GM12878 (cell line): ENCODE results near the gene FCER1G. TPM values are rescaled to one million over a fixed set of nuclear protein-coding genes. Genes with fewer than 3 reads are reported as not detected.

ENCODE experiments used
- ATAC-seq: fragments of 200-7000 bp; cut with Tn5 transposase; 3 replicates; pipeline ENCODE4 v1.9.1; 2020; ENCODE audit warnings: mild to moderate bottlenecking, moderate library complexity
- BruUV-seq: library from RNA; stranded (reverse); fragments of 400-500 nt; replicated peaks from 2 replicates; lab custom pipeline; 2021; lab: Mats Ljungman, UMichigan
- CTCF ChIA-PET: fragments of 300-600 bp; sonication (Branson Sonifier 250); formaldehyde crosslinking; extraction: SDS; loops from one replicate; lab custom pipeline; 2021; ENCODE audit warnings: inconsistent platforms; lab: Yijun Ruan, JAX
- POLR2A ChIA-PET: fragments of 350-600 bp; formaldehyde crosslinking; extraction: SDS; loops from one replicate; lab custom pipeline; 2021; ENCODE audit warnings: inconsistent platforms; lab: Charles Lee
- RAD21 ChIA-PET: fragments of 300-600 bp; sonication (Branson Sonifier 250); formaldehyde crosslinking; loops from one replicate; lab custom pipeline; 2023; ENCODE audit warnings: antibody characterized with exemption; ENCODE audit not compliant: unreplicated experiment; lab: Charles Lee
- SMC1A ChIA-PET: fragments of 300-600 bp; sonication (Branson Sonifier 250); formaldehyde crosslinking; loops from one replicate; lab custom pipeline; 2023; ENCODE audit not compliant: unreplicated experiment, uncharacterized antibody; lab: Charles Lee
- DNase-seq: peaks from one replicate; pipeline ENCODE4 v3.0.0-alpha.2; 2011; ENCODE audit warnings: low read depth, low spot score
- FAIRE-seq: peaks from 3 replicates; lab custom pipeline; 2011; peaks lifted over from hg19 to GRCh38; lab: Jason Lieb, UNC
- H2AFZ ChIP-seq: 2 replicates; pipeline ENCODE4 v1.6.0; 2011; ENCODE audit warnings: low read depth, low read length, control low read depth; ENCODE audit not compliant: control insufficient read depth
- H3K27ac ChIP-seq: 2 replicates; pipeline ENCODE4 v1.5.1; 2011; ENCODE audit warnings: control low read depth; ENCODE audit not compliant: control insufficient read depth, insufficient read depth
- H3K27me3 ChIP-seq, 2 experiments: replicated peaks in 1 of 2; 2 replicates each; pipeline versions ENCODE4 v1.6.0 to v1.6.1; 2011; ENCODE audit warnings: low read length in 1 of 2; ENCODE audit not compliant: control insufficient read depth in 2 of 2, insufficient read depth in 2 of 2
- H3K36me3 ChIP-seq, 2 experiments: 2 replicates each; pipeline ENCODE4 v1.5.1; 2011; ENCODE audit warnings: low read length in 1 of 2; ENCODE audit not compliant: control insufficient read depth in 2 of 2, insufficient read depth in 2 of 2
- H3K4me1 ChIP-seq: 2 replicates; pipeline ENCODE4 v1.6.1; 2011; ENCODE audit warnings: mild to moderate bottlenecking, low read length, moderate library complexity, mixed read lengths; ENCODE audit not compliant: control insufficient read depth, insufficient read depth
- H3K4me2 ChIP-seq: 2 replicates; pipeline ENCODE4 v1.6.0; 2011; ENCODE audit warnings: control low read depth; ENCODE audit not compliant: control insufficient read depth, insufficient read depth
- H3K4me3 ChIP-seq: fragments of 200-600 bp; sonication (generic); 2 replicates; pipeline ENCODE4 v1.5.1; 2016
- H3K79me2 ChIP-seq: 2 replicates; pipeline ENCODE4 v1.6.0; 2011; ENCODE audit warnings: low read length; ENCODE audit not compliant: control insufficient read depth, insufficient read depth
- H3K9ac ChIP-seq: 2 replicates; pipeline ENCODE4 v1.8.0; 2011; ENCODE audit warnings: low read length, control low read depth, mixed read lengths; ENCODE audit not compliant: control insufficient read depth, insufficient read depth
- H3K9me3 ChIP-seq: replicated peaks from 3 replicates; pipeline ENCODE4 v1.5.1; 2011; ENCODE audit warnings: mild to moderate bottlenecking, low read length; ENCODE audit not compliant: control insufficient read depth, insufficient read depth
- H4K20me1 ChIP-seq: 2 replicates; pipeline ENCODE4 v1.6.0; 2011; ENCODE audit not compliant: control insufficient read depth, insufficient read depth
- ASH2L ChIP-seq: fragments of 300-600, 200-600 bp; sonication (generic); IDR thresholded peaks from 2 replicates; pipeline ENCODE4 v1.6.1; 2017; ENCODE audit warnings: low read depth, mild to moderate bottlenecking, borderline replicate concordance
- CBFB ChIP-seq: IDR thresholded peaks from 2 replicates; pipeline ENCODE4 v1.6.1; 2016; ENCODE audit warnings: antibody characterized with exemption, low read depth
- CTCF ChIP-seq, 3 experiments: IDR thresholded peaks in 2 of 3; conservative IDR thresholded peaks in 1 of 3; 2 replicates each; pipeline ENCODE4 v1.5.1; 2011; ENCODE audit warnings: low read depth in 3 of 3, low read length in 3 of 3, mild to moderate bottlenecking in 3 of 3, control low read depth in 2 of 3, moderate library complexity in 2 of 3, inconsistent platforms in 1 of 3, mixed read lengths in 1 of 3; ENCODE audit not compliant: control insufficient read depth in 2 of 3, insufficient read depth in 1 of 3; ENCODE audit errors: extremely low read depth in 1 of 3
- KLF5 ChIP-seq: fragments of 450-650 bp; IDR thresholded peaks from 2 replicates; pipeline ENCODE4 v1.6.1; 2014; ENCODE audit warnings: mild to moderate bottlenecking; ENCODE audit not compliant: partially characterized antibody
- MEF2A ChIP-seq: IDR thresholded peaks from 2 replicates; pipeline ENCODE4 v1.6.1; 2011; ENCODE audit warnings: low read depth, mild to moderate bottlenecking, low read length, moderate library complexity; ENCODE audit not compliant: insufficient read depth
- MTA2 ChIP-seq: fragments of 450-650 bp; IDR thresholded peaks from 2 replicates; pipeline ENCODE4 v1.6.1; 2016; ENCODE audit warnings: low read depth, mild to moderate bottlenecking, moderate library complexity
- MXI1 ChIP-seq: fragments of 150-350 bp; IDR thresholded peaks from 2 replicates; pipeline ENCODE4 v1.6.1; 2011; ENCODE audit warnings: low read depth, mild to moderate bottlenecking, inconsistent platforms, low read length, improper control_type of control experiment
- NR2F1 ChIP-seq: fragments of 450-650 bp; conservative IDR thresholded peaks from 2 replicates; pipeline ENCODE4 v1.6.1; 2017; ENCODE audit warnings: mild to moderate bottlenecking
- PML ChIP-seq: IDR thresholded peaks from 2 replicates; pipeline ENCODE4 v1.6.1; 2012; ENCODE audit warnings: low read length, inconsistent platforms
- POLR2A ChIP-seq: IDR thresholded peaks from 2 replicates; pipeline ENCODE4 v1.6.1; 2011; ENCODE audit warnings: low read depth, mild to moderate bottlenecking, low read length
- RAD21 ChIP-seq: IDR thresholded peaks from 2 replicates; pipeline ENCODE4 v1.6.1; 2011; ENCODE audit warnings: mild to moderate bottlenecking, low read depth, low read length, moderate library complexity; ENCODE audit not compliant: insufficient read depth
- RB1 ChIP-seq: fragments of 450-650 bp; formaldehyde crosslinking; IDR thresholded peaks from 2 replicates; pipeline ENCODE4 v1.6.1; 2017; ENCODE audit warnings: mild to moderate bottlenecking, borderline replicate concordance
- RUNX3 ChIP-seq: IDR thresholded peaks from 2 replicates; pipeline ENCODE4 v1.6.1; 2012; ENCODE audit warnings: low read length, inconsistent platforms
- SIX5 ChIP-seq: IDR thresholded peaks from 2 replicates; pipeline ENCODE4 v1.6.1; 2011; ENCODE audit warnings: mild to moderate bottlenecking, low read depth, low read length, moderate library complexity; ENCODE audit not compliant: severe bottlenecking
- TBL1XR1 ChIP-seq: IDR thresholded peaks from 2 replicates; pipeline ENCODE4 v1.6.1; 2012; ENCODE audit warnings: low read depth, low read length, improper control_type of control experiment
- YBX1 ChIP-seq: fragments of 450-650 bp; IDR thresholded peaks from 2 replicates; pipeline ENCODE4 v1.6.1; 2016; ENCODE audit warnings: antibody characterized with exemption
- YY1 ChIP-seq: IDR thresholded peaks from 2 replicates; pipeline ENCODE4 v1.6.1; 2011; ENCODE audit warnings: low read depth, mild to moderate bottlenecking, low read length
- ZBTB33 ChIP-seq: fragments of 450-650 bp; IDR thresholded peaks from 2 replicates; pipeline ENCODE4 v1.6.1; 2017; ENCODE audit warnings: mild to moderate bottlenecking
- ZNF217 ChIP-seq: fragments of 450-650 bp; IDR thresholded peaks from 2 replicates; pipeline ENCODE4 v1.6.1; 2017; ENCODE audit warnings: antibody characterized with exemption, mild to moderate bottlenecking
- ZSCAN29 ChIP-seq: fragments of 450-650 bp; IDR thresholded peaks from 2 replicates; pipeline ENCODE4 v1.6.1; 2017; ENCODE audit warnings: mild to moderate bottlenecking, moderate library complexity
- WGBS: methylation state at CpG from one replicate; pipeline ENCODE4 v1.1.6; 2016; ENCODE audit warnings: low lambda C conversion rate; ENCODE audit not compliant: insufficient replicate concordance, insufficient coverage; ENCODE audit errors: missing lambda C conversion rate; 5-methylcytosine and 5-hydroxymethylcytosine counted together
- in situ Hi-C: fragments of 300-500 bp; cut with MboI; formaldehyde crosslinking; loops from 9 replicates; pipeline ENCODE4 v1.14.3; 2018; ENCODE audit warnings: mixed read lengths
- intact Hi-C: fragments of 100-400 bp; cut with micrococcal nuclease; formaldehyde crosslinking; loops from one replicate; pipeline ENCODE4 v1.14.2; 2022; ENCODE audit not compliant: unreplicated experiment
- polyA plus RNA-seq, 11 experiments: library from polyadenylated mRNA; depleted of rRNA in 4 of 11; unstranded in 6 of 11; stranded (reverse) in 5 of 11; fragments of >200 nt; fragmentation: Nextera tagmentation in 4 of 11; fragmentation: Illumina TruSeq in 1 of 11; extraction: Ambion mirVana in 4 of 11; extraction: Trizol in 1 of 11; gene quantifications; 1 replicate in 1 of 11; 2 replicates in 10 of 11; pipeline versions ENCODE4 v1.2.1 to v1.2.3, GENCODE V29; 2011 to 2016; ENCODE audit warnings: inconsistent platforms in 2 of 11, missing spikeins in 2 of 11, low read depth in 1 of 11
- total RNA-seq, 4 experiments: library from RNA; depleted of rRNA in 3 of 4; stranded (reverse); fragments of >200 nt in 3 of 4; fragmentation: Illumina TruSeq in 1 of 4; extraction: Trizol in 1 of 4; gene quantifications; 2 replicates each; pipeline versions ENCODE4 v1.2.1 to v1.2.3, GENCODE V29; 2013 to 2021
- TF ChIP-seq, protein P1 (sequence below): IDR thresholded peaks from 2 replicates; pipeline ENCODE4 v1.6.1; 2012; ENCODE audit warnings: low read depth, low read length, improper control_type of control experiment

FCER1G gene
- total and polyA plus RNA-seq, 10 of the 15 experiments (the other 5 are each of a cell fraction or from before 2014, with no cell fraction given) = 0.40 to 1.9 (median 0.89) TPM

GRCh38 chr1:161177112-161177935 lies 37.8 kb upstream of the FCER1G start, which contains the start of gene B4GALT3:
Gene B4GALT3 (minus strand): TSS chr1:161177507. CDS start chr1:161176060, 1,447 bp downstream.
- no peak for DNase-seq
- WGBS = 13% methylated on average over 50 of the region's 50 CpGs
- H3K9me3 ChIP-seq = no peaks in the 10 kb centered on the region
- in situ Hi-C loops = no loop called here
- intact Hi-C loops = no loop called here
- ChIA-PET CTCF (interaction anchor here (0.6 to 3.7 kb wide), 7 partner anchors 9 to 205 kb away, joined by 3 to 44 read pairs (median 7); partner anchors contain the start of genes PPOX and TOMM40L), POLR2A (interaction anchor here (1.0 to 1.9 kb wide), 4 partner anchors 9 to 25 kb away, joined by 7 to 14 read pairs (median 8); partner anchors contain the start of genes NDUFS2 and PPOX), RAD21 (interaction anchor here (1.0 to 2.9 kb wide), 4 partner anchors 12 to 48 kb away, joined by 4 to 21 read pairs (median 8); partner anchors contain the start of genes PPOX and TOMM40L), SMC1A (interaction anchor here (0.9 to 1.9 kb wide), 6 partner anchors 9 to 207 kb away, joined by 3 to 10 read pairs (median 4); partner anchors contain the start of genes PPOX and TOMM40L)
- H3K27me3 ChIP-seq = no peaks in the 10 kb centered on the region
- FAIRE-seq = no peak
- BruUV-seq = TSS peak; percentile 86
- ATAC-seq = peak; percentile 93
- H2AFZ ChIP-seq = peak within 1 kb of the TSS; percentile 96
- H3K9ac ChIP-seq = peak within 1 kb of the TSS; percentile 69
- peaks cover 23% of the 10 kb centered on the region for H3K79me2 ChIP-seq
- H3K4me3 ChIP-seq = peak within 1 kb of the TSS; percentile 90
- H3K27ac ChIP-seq = peak within 1 kb of the TSS; percentile 87
- H3K36me3 ChIP-seq = peaks cover 6 to 26% of the 10 kb centered on the region in 2 experiments
- H4K20me1 ChIP-seq = no peaks in the 10 kb centered on the region
- H3K4me2 ChIP-seq = peak within 1 kb of the TSS; percentile 87
- peaks cover 33% of the 10 kb centered on the region for H3K4me1 ChIP-seq
- no peak for TF ChIP-seq ZSCAN29
- TF ChIP-seq, protein P1, sequence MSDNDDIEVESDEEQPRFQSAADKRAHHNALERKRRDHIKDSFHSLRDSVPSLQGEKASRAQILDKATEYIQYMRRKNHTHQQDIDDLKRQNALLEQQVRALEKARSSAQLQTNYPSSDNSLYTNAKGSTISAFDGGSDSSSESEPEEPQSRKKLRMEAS = peak; percentile 50; the same call in 1 of the 2 replicates
- no peak for TF ChIP-seq YBX1
- no peak for TF ChIP-seq TBL1XR1
- TF ChIP-seq NR2F1 = peak; percentile 81; the same call in 1 of the 2 replicates
- peak; percentile 100 for TF ChIP-seq YY1
- peak; percentile 73; the same call in 1 of the 2 replicates for TF ChIP-seq PML
- TF ChIP-seq SIX5 = peak; percentile 51
- peak; percentile 51 for TF ChIP-seq RUNX3
- no peak for TF ChIP-seq ASH2L
- no peak for TF ChIP-seq MTA2
- no peak for TF ChIP-seq KLF5
- no peak for TF ChIP-seq ZBTB33
- TF ChIP-seq CTCF (IDR thresholded peaks at IDR 0.05 in 2 of 3, conservative IDR thresholded peaks at IDR 0.05 in 1 of 3; ENCODE audit: control insufficient read depth in 2 of 3, extremely low read depth in 1 of 3, insufficient read depth in 1 of 3, low read depth in 3 of 3, low read length in 3 of 3) = 0 out of 6 replicates have a peak, but pooled peaks of 1 of the 3 experiments have one; percentile 8
- TF ChIP-seq ZNF217 = no peak
- 0 out of 2 replicates have a peak, but pooled peaks have one; percentile 15 for TF ChIP-seq MEF2A
- TF ChIP-seq RB1 = 0 out of 2 replicates have a peak, but pooled peaks have one; percentile 38
- TF ChIP-seq MXI1 = no peak
- peak; percentile 17; the same call in 1 of the 2 replicates for TF ChIP-seq RAD21
- TF ChIP-seq CBFB = 0 out of 2 replicates have a peak, but pooled peaks have one; percentile 43
- peak; percentile 94 for TF ChIP-seq POLR2A
